ES-I3 (cell line): ENCODE data around the gene HELZ2.

Experiments used
- H3K36me3 ChIP-seq: 2 replicates; pipeline ENCODE4 v1.6.1; 2013; ENCODE audit warnings: mild to moderate bottlenecking, low read length, control low read depth, moderate library complexity; ENCODE audit not compliant: insufficient read depth
- H3K4me1 ChIP-seq: 2 replicates; pipeline ENCODE4 v1.6.1; 2013; ENCODE audit warnings: mild to moderate bottlenecking, control low read depth, low read length; ENCODE audit not compliant: insufficient read depth
- H3K9ac ChIP-seq: 2 replicates; pipeline ENCODE4 v1.6.1; 2013; ENCODE audit warnings: low read depth, mild to moderate bottlenecking, low read length, moderate library complexity
- H3K9me3 ChIP-seq: 2 replicates; pipeline ENCODE4 v1.6.1; 2013; ENCODE audit warnings: mild to moderate bottlenecking, low read length, moderate library complexity; ENCODE audit not compliant: control insufficient read depth, insufficient read depth

HELZ2 gene

GRCh38 chr20:63590218-63591146, 16.4 kb upstream of the HELZ2 start:
- Histone ChIP-seq H3K9ac (no peak overlapping the region), H3K36me3 (no peaks in the 10 kb centered on the region; the same call in 1 of the 2 replicates), H3K9me3 (no peaks in the 10 kb centered on the region), H3K4me1 (no peaks in the 10 kb centered on the region)

GRCh38 chr20:63589261-63590217, 15.5 kb upstream of the HELZ2 start:
- Histone ChIP-seq H3K9ac (no peak overlapping the region), H3K36me3 (no peaks in the 10 kb centered on the region; the same call in 1 of the 2 replicates), H3K4me1 (no peaks in the 10 kb centered on the region), H3K9me3 (no peaks in the 10 kb centered on the region)

- Histone ChIP-seq H3K9ac (no peak overlapping the region), H3K9me3 (no peaks in the 10 kb centered on the region), H3K36me3 (no peaks in the 10 kb centered on the region; the same call in 1 of the 2 replicates), H3K4me1 (no peaks in the 10 kb centered on the region)
These were observed 14.6 kb upstream of the HELZ2 start for GRCh38 chr20:63588641-63589041.

GRCh38 chr20:63587776-63588591, 13.9 kb upstream of the HELZ2 start:
- no peaks in the 10 kb centered on the region; the same call in 1 of the 2 replicates for H3K36me3 ChIP-seq
- no peak overlapping the region for H3K9ac ChIP-seq
- no peaks in the 10 kb centered on the region for H3K9me3 ChIP-seq
- H3K4me1 ChIP-seq = no peaks in the 10 kb centered on the region

- Histone ChIP-seq H3K9ac (no peak overlapping the region), H3K9me3 (no peaks in the 10 kb centered on the region), H3K4me1 (no peaks in the 10 kb centered on the region), H3K36me3 (no peaks in the 10 kb centered on the region; the same call in 1 of the 2 replicates)
These were observed 13.2 kb upstream of the HELZ2 start for GRCh38 chr20:63587256-63587655.

GRCh38 chr20:63586797-63587196, 12.8 kb upstream of the HELZ2 start:
- no peaks in the 10 kb centered on the region for H3K9me3 ChIP-seq
- H3K4me1 ChIP-seq = no peaks in the 10 kb centered on the region
- no peak overlapping the region for H3K9ac ChIP-seq
- no peaks in the 10 kb centered on the region; the same call in 1 of the 2 replicates for H3K36me3 ChIP-seq

GRCh38 chr20:63585616-63586565, 11.9 kb upstream of the HELZ2 start:
- no peaks in the 10 kb centered on the region for H3K4me1 ChIP-seq
- H3K36me3 ChIP-seq = no peaks in the 10 kb centered on the region; the same call in 1 of the 2 replicates
- H3K9me3 ChIP-seq = no peaks in the 10 kb centered on the region
- no peak overlapping the region for H3K9ac ChIP-seq

GRCh38 chr20:63582382-63583063, 8.5 kb upstream of the HELZ2 start:
- H3K4me1 ChIP-seq = no peaks in the 10 kb centered on the region
- H3K9me3 ChIP-seq = no peaks in the 10 kb centered on the region
- H3K9ac ChIP-seq = no peak overlapping the region
- H3K36me3 ChIP-seq = no peaks in the 10 kb centered on the region

GRCh38 chr20:63580796-63581461, 6.9 kb upstream of the HELZ2 start:
- H3K9me3 ChIP-seq = no peaks in the 10 kb centered on the region
- no peaks in the 10 kb centered on the region for H3K4me1 ChIP-seq
- no peak overlapping the region for H3K9ac ChIP-seq

GRCh38 chr20:63579017-63579694, 5.1 kb upstream of the HELZ2 start:
- Histone ChIP-seq H3K36me3 (no peaks in the 10 kb centered on the region), H3K9ac (no peak overlapping the region), H3K4me1 (no peaks in the 10 kb centered on the region), H3K9me3 (no peaks in the 10 kb centered on the region)

More at GRCh38 chr20:63580796-63581461, 6.9 kb upstream of the HELZ2 start:
- H3K36me3 ChIP-seq = no peaks in the 10 kb centered on the region

- H3K9me3 ChIP-seq = no peaks in the 10 kb centered on the region
- no peaks in the 10 kb centered on the region for H3K36me3 ChIP-seq
- no peaks in the 10 kb centered on the region for H3K4me1 ChIP-seq
- no peak overlapping the region for H3K9ac ChIP-seq
These were observed 4.4 kb upstream of the HELZ2 start for GRCh38 chr20:63578224-63579016.
